Tibial artery (tissue), 4 donors: ENCODE results near the gene ITGB7.

Experiments used
- DNase-seq, 2 donors: peaks; one replicate each; pipeline ENCODE4 v3.0.0-alpha.2; 2019
- H3K27ac ChIP-seq, 2 donors: fragments of 200-600 bp; sonication (generic) in 1 of 2; 1 replicate in 1 of 2; 2 replicates in 1 of 2; pipeline ENCODE4 v1.5.1; 2018 to 2019; ENCODE audit warnings: mild to moderate bottlenecking in 1 of 2
- H3K27me3 ChIP-seq, 2 donors: fragments of 200-600 bp; sonication (generic) in 1 of 2; one replicate each; pipeline versions ENCODE4 v1.5.1 to v1.6.0; 2016 to 2019
- H3K36me3 ChIP-seq, 3 donors: fragments of 200-600 bp; sonication (generic) in 2 of 3; one replicate each; pipeline ENCODE4 v1.5.1; 2016 to 2019; ENCODE audit warnings: mild to moderate bottlenecking in 2 of 3
- H3K4me1 ChIP-seq, 4 donors: fragments of 200-600 bp; sonication (generic) in 2 of 4; 1 replicate in 3 of 4; 2 replicates in 1 of 4; pipeline ENCODE4 v1.5.1; 2016 to 2019
- H3K4me3 ChIP-seq, 2 donors: fragments of 200-600 bp; sonication (generic) in 1 of 2; 1 replicate in 1 of 2; 2 replicates in 1 of 2; pipeline ENCODE4 v1.5.1; 2018 to 2019; ENCODE audit warnings: mild to moderate bottlenecking in 2 of 2
- H3K9me3 ChIP-seq, 3 donors: fragments of 200-600 bp; sonication (generic) in 1 of 3; one replicate each; pipeline ENCODE4 v1.5.1; 2016 to 2019
- CTCF ChIP-seq, 2 experiments: fragments of 200-600 bp in 1 of 2; fragments of 450-650 bp in 1 of 2; IDR thresholded peaks; one replicate each; pipeline ENCODE4 v1.5.1; 2017 to 2019; ENCODE audit warnings: antibody characterized with exemption in 2 of 2, mild to moderate bottlenecking in 1 of 2, moderate library complexity in 1 of 2
- intact Hi-C: fragments of 100-400 bp; cut with DNase I; formaldehyde crosslinking; loops from one replicate; pipeline ENCODE4 v1.15.0; 2023; ENCODE audit warnings: low total_unique reads

ITGB7 gene

GRCh38 chr12:53224061-53224896 lies 17.2 kb upstream of the ITGB7 start:
- intact Hi-C loops: no loop called here
- peaks cover 0 to 28% (median 11%) of the 10 kb centered on the region in 3 donors for H3K36me3 ChIP-seq
- H3K27ac ChIP-seq: peak overlapping the region; percentile 98 to 99
- TF ChIP-seq CTCF (IDR thresholded peaks at IDR 0.05): no peak
- H3K27me3 ChIP-seq: no peaks in the 10 kb centered on the region
- H3K4me3 ChIP-seq: no peak overlapping the region
- H3K4me1 ChIP-seq: peaks cover 12 to 72% (median 57%) of the 10 kb centered on the region in 4 donors
- no peaks in the 10 kb centered on the region for H3K9me3 ChIP-seq
- peak in 1 of 2 donors; percentile 59 for DNase-seq

GRCh38 chr12:53223389-53224060 lies 16.5 kb upstream of the ITGB7 start:
- no peak for TF ChIP-seq CTCF (IDR thresholded peaks at IDR 0.05)
- Histone ChIP-seq H3K27ac (peak overlapping the region; percentile 98 to 99), H3K36me3 (peaks cover 0 to 28% (median 11%) of the 10 kb centered on the region in 3 donors), H3K9me3 (no peaks in the 10 kb centered on the region), H3K4me1 (peaks cover 12 to 72% (median 54%) of the 10 kb centered on the region in 4 donors), H3K27me3 (no peaks in the 10 kb centered on the region), H3K4me3 (peak overlapping the region in 1 of 2 donors; percentile 8)
- intact Hi-C loops: no loop called here
- DNase-seq: peak in 1 of 2 donors; percentile 78

- intact Hi-C loops: no loop called here
- H3K4me1 ChIP-seq: peaks cover 14 to 76% (median 57%) of the 10 kb centered on the region in 4 donors
Observed at GRCh38 chr12:53222806-53223261, 15.8 kb upstream of the ITGB7 start.

GRCh38 chr12:53222170-53222721 lies 15.2 kb upstream of the ITGB7 start:
- no peak for TF ChIP-seq CTCF (IDR thresholded peaks at IDR 0.05)
- peak overlapping the region; percentile 66 to 74 for H3K4me3 ChIP-seq
- intact Hi-C loops: no loop called here

More at GRCh38 chr12:53222806-53223261, 15.8 kb upstream of the ITGB7 start:
- H3K27me3 ChIP-seq: no peaks in the 10 kb centered on the region
- DNase-seq: peak in 1 of 2 donors; percentile 56
- TF ChIP-seq CTCF (IDR thresholded peaks at IDR 0.05): no peak
- peak overlapping the region in 1 of 2 donors; percentile 8 for H3K4me3 ChIP-seq
- peaks cover 0 to 26% (median 11%) of the 10 kb centered on the region in 3 donors for H3K36me3 ChIP-seq
- H3K27ac ChIP-seq: peak overlapping the region; percentile 98 to 99
- no peaks in the 10 kb centered on the region for H3K9me3 ChIP-seq

More at GRCh38 chr12:53222170-53222721, 15.2 kb upstream of the ITGB7 start:
- Histone ChIP-seq H3K36me3 (peaks cover 0 to 20% (median 6%) of the 10 kb centered on the region in 3 donors), H3K9me3 (no peaks in the 10 kb centered on the region), H3K27me3 (no peaks in the 10 kb centered on the region), H3K27ac (peak overlapping the region; percentile 98 to 99), H3K4me1 (peaks cover 17 to 76% (median 60%) of the 10 kb centered on the region in 4 donors)
- peak in 1 of 2 donors; percentile 54 for DNase-seq
